GM21390 (cell line): ENCODE results near the gene PDHA1.

Experiments
- ATAC-seq: cut with Tn5 transposase; IDR thresholded peaks from one replicate; pipeline ENCODE4 v1.9.1; 2021; ENCODE audit not compliant: unreplicated experiment

Gene PDHA1

DNA sequence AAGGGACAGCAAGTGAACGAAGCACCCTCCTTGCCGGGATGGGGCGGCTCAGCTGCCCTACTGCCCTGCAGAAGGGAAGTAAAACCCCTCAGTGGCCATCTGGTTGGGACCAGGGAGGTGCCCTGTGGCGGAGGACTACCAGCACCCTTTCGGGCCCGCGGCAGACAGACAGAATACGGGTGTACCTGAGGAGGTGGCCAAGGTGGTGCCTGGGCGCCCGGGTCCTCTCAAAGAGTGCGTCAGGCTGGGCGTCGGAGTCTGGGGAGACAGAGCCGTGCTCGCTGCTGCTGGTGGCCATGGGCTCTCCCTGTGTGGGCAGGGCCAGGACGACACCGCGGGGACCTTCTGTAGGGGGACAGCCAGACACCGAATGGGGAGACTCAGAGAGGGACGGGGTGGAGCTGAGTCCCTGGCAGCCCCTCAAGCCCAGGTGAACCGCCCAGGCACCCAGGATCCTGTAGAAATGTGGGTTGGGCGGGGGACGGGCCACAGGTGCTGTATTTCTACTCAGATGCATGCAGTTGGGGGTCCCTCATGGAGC, 29.7 kb downstream of the PDHA1 start:
- ATAC-seq: no peak

DNA sequence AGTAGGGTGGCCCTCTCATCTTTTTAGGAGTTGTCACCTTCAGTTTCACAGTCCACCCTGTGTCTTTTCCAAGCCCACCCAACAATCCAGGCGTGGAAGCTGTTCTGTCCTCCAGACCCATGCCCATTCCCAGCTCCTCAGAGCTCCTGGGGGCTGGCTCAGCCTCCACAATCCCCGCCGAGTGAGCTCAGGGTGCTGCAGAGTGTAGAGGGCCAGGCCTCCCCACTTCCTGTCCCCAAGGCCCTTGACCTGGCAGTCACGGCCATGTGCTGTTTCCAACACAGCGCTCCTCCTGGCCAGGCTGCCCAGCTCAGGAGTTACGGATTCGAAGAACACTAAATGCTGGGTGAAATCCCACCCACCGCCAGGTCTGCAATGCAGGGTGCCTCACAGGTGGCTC, 31.8 kb downstream of the PDHA1 start:
- no peak for ATAC-seq

DNA sequence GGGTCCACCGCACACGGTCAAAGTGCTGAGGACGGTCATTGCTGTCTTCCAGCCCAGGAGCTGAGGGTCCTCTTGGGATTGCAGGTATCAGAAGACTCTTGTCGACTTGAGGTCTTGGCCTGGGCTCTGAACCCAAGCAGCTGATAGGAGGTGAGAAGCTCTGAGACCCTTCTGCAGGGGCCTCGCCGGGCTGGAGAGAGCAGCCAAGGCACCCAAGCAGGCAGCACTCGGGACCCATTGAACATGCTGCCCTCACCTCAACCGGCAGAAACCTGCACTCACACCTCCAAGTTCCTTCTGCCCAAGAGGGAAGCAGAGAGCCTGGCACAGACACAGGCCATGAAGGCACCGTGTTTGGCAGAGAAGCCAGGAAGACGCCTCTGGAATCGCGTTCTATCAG, 34.1 kb downstream of the PDHA1 start:
- no peak for ATAC-seq

DNA sequence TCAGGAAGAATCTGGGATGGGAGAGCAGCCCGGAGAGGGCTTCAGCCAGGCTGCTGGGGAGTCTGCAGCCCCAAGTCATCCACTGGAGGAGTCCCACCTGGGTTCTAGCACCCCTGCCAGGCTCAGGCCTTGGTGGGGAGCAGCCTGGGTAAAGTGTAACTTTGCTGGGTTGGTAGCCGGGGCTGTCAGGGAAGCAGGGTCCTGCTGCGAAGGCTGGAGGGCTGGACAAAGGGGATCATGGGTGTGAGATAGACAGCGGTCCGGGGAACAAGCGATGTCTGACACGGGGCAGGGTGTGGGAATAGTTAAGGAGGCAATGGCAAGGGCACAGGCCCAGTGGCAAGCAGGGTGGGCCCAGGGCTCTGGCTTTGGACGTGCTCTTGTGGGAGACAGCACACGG, 37.6 kb downstream of the PDHA1 start:
- ATAC-seq: no peak

DNA sequence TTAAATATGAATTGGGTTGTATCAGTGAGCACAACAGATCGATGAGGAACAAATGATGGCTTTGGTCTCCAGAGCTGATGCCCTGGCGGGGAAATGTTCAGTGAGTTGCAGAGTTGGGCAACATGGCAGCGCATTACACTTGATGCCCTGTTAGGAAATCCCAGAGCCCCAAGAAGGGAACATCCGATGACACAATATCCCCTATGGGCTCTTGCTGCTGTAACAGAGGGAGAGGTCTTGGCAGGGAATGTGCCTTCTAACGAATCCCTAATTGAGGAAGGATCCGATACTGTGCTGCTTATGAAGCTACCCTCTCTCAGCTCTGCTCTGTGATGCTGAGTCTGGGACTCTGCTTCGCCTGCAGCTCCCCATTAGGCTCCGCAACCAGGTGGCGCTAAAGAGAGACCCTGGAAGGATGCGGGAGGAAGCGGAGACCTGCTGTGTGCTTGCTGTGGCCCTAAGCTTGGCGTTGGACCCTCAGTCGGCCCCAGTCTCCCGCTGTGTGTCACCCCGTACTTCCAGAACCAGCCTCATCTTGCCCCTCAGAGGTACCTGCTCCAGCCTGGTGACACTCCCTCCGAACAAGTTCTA, 38.9 kb downstream of the PDHA1 start:
- ATAC-seq: peak; percentile 79

DNA sequence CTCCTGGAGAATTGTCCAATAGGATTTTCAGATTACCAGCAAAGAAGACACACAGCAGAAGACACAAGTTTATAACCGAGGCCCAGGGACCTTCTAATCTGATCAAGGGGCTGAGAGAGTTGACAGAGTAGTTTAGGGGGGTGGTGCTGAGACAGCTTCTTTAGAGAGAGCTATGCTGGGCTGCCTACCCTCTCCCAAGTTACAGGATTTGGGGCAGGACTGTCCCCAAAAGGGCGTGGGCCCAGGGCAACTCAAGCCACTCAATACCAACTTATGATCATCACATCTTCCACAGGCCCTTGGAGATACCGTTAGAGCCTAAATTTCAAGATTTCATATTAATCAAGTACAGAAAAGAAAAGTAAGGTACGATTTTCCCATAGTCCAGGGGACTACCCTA, 43.0 kb downstream of the PDHA1 start:
- no peak for ATAC-seq

DNA sequence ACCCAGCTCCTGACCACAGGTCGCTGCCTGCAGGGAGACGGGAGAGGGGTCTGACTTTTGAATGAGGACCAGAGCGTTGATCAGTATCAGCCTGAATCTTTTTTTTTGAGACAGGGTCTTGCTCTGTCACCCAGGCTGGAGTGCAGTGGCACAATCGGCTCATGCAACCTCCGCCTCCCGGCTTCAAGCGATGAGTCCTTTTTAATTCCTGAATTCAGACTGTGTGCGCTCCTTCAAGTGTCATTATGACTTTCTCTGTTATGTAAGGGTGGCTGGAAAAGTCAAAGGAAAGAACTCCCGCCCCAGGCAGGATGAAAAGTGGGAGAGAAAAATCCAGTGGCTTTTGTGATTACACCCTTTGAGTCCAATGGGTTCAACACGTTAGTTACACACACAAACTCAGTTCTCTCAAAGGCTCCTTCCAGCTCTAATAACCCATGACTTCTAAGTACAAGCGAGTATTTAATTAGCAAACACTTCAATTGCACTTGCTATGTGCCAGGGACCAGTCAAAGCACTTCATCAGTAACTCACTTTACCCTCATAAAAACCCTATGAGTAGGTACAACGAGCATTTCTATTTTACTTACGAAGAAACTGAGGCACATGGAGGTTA, 44.4 kb downstream of the PDHA1 start:
- no peak for ATAC-seq

DNA sequence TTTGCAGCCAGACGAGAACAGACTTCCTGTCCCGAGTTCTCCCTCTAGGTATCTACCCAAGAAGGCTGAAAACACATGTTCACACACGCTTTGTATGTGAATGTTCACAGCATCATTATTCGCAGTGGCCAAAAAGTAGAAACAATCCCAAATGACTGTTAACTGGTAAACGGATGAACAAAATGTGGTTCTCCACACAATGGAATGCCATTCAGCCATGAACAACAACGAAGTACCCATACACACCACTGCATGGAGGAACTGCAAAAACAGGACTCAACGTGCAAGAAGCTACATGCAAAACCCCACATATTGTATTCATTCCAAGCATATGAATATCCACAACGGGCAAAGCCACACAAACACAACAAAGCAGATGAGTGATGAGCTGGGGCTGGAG, 45.0 kb downstream of the PDHA1 start:
- no peak for ATAC-seq

DNA sequence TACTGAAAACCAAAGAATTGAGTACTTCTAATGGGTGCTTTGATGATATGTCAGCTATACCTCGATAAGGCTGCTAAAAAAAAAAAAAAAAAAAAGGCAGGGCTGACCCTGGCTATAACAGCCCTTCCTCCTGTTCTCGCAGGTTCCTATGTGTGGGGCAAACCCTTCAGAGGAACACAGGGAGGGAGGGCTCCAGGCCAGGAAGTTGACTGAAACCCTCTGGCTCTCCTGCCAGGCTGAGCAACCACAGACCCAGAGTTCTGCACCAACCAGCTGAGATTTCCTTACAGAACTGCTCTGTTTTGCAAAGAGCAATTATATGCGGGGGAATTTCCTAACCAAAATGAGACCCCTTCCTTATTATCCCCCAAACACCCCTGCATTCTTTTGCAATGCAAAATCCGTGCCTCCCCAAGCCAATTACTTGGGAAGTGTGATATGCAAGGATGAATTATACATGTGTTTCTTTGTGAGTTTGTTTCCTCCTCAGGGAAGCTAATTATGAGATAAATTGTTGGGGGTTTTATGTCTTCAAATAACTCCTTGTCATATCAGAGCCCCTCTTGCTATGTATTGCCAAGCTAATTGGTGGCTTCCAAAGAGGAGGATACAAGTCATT, 45.6 kb downstream of the PDHA1 start:
- ATAC-seq: no peak

DNA sequence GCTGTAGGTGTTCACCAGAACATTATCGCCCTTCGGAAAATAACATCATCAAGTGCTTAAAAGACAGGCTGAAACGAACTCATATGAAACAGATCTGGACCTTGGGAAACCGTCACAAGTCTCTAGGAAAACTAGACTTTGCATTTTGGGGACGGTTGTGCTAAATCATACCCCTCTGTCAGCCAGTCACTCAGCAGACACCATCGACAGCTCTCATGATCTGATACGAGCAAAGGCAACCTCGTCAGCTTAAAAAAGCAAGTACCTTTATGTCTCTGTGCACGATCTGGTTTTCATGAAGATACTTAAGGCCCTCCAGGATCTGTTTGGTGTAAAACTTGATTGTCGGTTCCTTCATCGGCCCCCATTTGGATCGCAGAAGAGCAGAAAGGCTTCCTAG, 48.4 kb downstream of the PDHA1 start:
- ATAC-seq: no peak

DNA sequence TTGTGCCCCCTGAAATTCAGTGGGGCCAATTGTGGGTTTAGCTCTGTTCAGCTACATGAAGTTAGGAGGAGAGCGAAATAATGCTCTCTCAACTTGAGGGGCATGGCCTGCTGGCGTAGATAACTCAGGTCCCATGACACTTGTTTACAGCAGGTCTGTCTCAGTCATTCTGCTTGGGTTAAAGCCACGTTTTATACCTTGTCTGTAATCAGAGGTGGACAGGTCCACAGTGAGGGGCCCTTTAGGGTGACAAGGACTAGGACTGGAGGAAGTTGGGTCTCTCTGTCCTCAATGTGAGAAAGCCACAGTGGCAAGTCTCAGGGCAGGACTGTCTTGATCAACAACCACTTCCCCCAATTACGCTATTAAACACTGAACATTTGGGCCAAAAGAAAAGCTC, 49.0 kb downstream of the PDHA1 start:
- no peak for ATAC-seq

DNA sequence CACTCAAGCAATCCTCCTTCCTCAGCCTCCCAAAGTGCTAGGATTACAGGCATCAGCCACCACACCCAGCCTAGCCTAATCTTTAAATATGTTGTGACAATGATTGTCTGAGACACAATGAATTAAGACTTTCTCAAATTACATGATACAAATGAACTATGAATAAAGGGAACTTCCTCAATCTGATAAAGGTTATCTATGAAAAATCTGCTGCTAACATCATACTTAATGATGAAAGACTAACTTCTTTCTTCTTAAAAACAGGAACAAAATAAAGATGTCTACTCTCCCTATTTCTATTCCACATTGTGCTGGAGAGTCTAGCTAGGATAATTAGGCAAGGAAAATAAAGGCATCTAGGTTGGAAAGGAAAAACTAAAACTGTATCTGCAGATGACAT, 60.0 kb downstream of the PDHA1 start:
- no peak for ATAC-seq

DNA sequence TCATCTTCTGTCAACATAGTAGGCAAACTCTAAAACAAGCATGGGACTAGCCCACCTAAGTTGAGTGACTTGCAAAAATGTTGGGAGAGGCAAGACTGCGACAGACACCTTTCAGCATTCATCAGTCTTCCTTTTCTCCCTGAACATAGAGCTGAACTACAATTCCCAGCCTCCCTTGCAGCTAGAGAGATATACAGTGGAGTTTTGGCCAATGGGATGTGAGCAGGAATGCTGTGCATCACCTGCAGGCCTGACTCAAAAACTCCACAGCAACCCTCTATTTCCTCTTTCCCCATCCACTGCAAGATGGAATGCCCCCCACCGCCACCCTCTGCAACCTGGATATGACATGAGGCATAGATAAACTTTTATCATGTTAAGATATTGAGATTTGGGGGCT, 66.5 kb downstream of the PDHA1 start:
- no peak for ATAC-seq
